Suprapubic skin (tissue), 3 donors: ENCODE measurements around the gene KDM5B.

ENCODE experiments used
- CTCF ChIP-seq, 2 donors: fragments of 200-600 bp in 1 of 2; fragments of 450-650 bp in 1 of 2; sonication (generic) in 1 of 2; IDR thresholded peaks; one replicate each; pipeline ENCODE4 v1.5.1; 2016 to 2019; ENCODE audit warnings: antibody characterized with exemption in 2 of 2, mild to moderate bottlenecking in 1 of 2, moderate library complexity in 1 of 2
- EP300 ChIP-seq: sonication (generic); formaldehyde crosslinking; IDR thresholded peaks from one replicate; pipeline ENCODE4 v1.6.1; 2017; ENCODE audit warnings: antibody characterized with exemption
- POLR2A ChIP-seq, 2 donors: fragments of 450-650 bp; IDR thresholded peaks; one replicate each; pipeline ENCODE4 v1.6.1; 2017; ENCODE audit warnings: antibody characterized with exemption in 2 of 2, mild to moderate bottlenecking in 2 of 2, moderate library complexity in 2 of 2

GRCh38 chr1:202750024-202750423 lies 58.2 kb downstream of the KDM5B start:
- TF ChIP-seq EP300 (no peak), CTCF (IDR thresholded peaks at IDR 0.05) (no peak), POLR2A (IDR thresholded peaks at IDR 0.05) (no peak)
